GM18867 (cell line): ENCODE results near the gene TFAP2A.
A peak's percentile ranks its signal among the peaks of the same experiment; 100 is the strongest.

Source experiments
- ATAC-seq: cut with Tn5 transposase; IDR thresholded peaks from one replicate; pipeline ENCODE4 v1.9.1; 2021; ENCODE audit warnings: mild to moderate bottlenecking, moderate library complexity; ENCODE audit not compliant: unreplicated experiment

Gene TFAP2A

GRCh38 chr6:10426781-10427279, 12.0 kb upstream of the TFAP2A start:
- ATAC-seq: no peak

GRCh38 chr6:10425975-10426780, 11.3 kb upstream of the TFAP2A start:
- peak; percentile 53 for ATAC-seq

GRCh38 chr6:10425176-10425974, 10.5 kb upstream of the TFAP2A start:
- ATAC-seq: no peak

- no peak for ATAC-seq
These were observed 9.2 kb upstream of the TFAP2A start for GRCh38 chr6:10424040-10424439.

GRCh38 chr6:10422737-10423034, 7.8 kb upstream of the TFAP2A start:
- ATAC-seq: no peak

- ATAC-seq: no peak
These were observed 7.3 kb upstream of the TFAP2A start for GRCh38 chr6:10421921-10422736.

- no peak for ATAC-seq
These were observed 6.5 kb upstream of the TFAP2A start for GRCh38 chr6:10421158-10421920.

- ATAC-seq: no peak
These were observed 5.8 kb upstream of the TFAP2A start for GRCh38 chr6:10420546-10421157.

GRCh38 chr6:10419749-10420545, 5.1 kb upstream of the TFAP2A start:
- ATAC-seq: no peak

GRCh38 chr6:10418862-10419748, 4.2 kb upstream of the TFAP2A start:
- ATAC-seq: no peak

GRCh38 chr6:10418361-10418861, 3.5 kb upstream of the TFAP2A start:
- no peak for ATAC-seq

GRCh38 chr6:10417681-10418104, 2.8 kb upstream of the TFAP2A start:
- no peak for ATAC-seq

- ATAC-seq: no peak
These were observed 2.2 kb upstream of the TFAP2A start for GRCh38 chr6:10416863-10417641.

GRCh38 chr6:10416516-10416862, 1.6 kb upstream of the TFAP2A start:
- no peak for ATAC-seq

- ATAC-seq: no peak
These were observed 975 bp upstream of the TFAP2A start for GRCh38 chr6:10415617-10416480.
